ENCODE data around the gene SORCS3.

The SORCS3 gene

DNA sequence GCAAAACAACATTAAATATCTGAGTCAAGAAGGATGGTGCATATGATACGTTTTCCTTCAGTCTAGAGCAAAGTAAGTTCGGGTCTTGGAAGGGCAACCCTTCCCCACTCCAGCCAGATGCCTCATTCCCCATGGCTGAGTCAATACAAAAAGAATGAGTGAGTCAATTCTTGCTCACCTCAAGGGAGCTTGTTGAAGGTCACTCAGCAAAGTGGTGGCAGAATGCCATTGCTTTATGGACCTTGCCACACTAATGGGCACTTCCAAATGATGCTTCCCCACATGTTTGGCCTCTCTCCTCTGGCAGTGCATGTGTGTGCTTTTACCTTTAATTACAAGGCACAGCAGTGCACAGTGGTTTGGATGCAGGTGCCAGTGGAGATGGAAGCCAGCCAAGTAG lies 296.5 kb downstream of the SORCS3 start:
- TF ChIP-seq POLR2AphosphoS5 (IDR thresholded peaks at IDR 0.05; ENCODE audit: borderline replicate concordance, low read depth, low read length) (no peak), FOXP2 (optimal IDR thresholded peaks at IDR 0.05; ENCODE audit: control extremely low read depth, extremely low read length, insufficient read depth) (no peak), EZH2 (IDR thresholded peaks at IDR 0.05) (no peak)
- Histone ChIP-seq H3K27ac (no peak overlapping the region), H3K36me3 (ENCODE audit: insufficient read depth, low read length) (no peaks in the 10 kb centered on the region), H3K9ac (ENCODE audit: insufficient read length) (no peak overlapping the region), H3K4me3 (no peak overlapping the region), H3K9me3 (ENCODE audit: low read depth, low read length) (no peaks in the 10 kb centered on the region)
- DNase-seq (ENCODE audit: low read depth, low spot score): no peak

DNA sequence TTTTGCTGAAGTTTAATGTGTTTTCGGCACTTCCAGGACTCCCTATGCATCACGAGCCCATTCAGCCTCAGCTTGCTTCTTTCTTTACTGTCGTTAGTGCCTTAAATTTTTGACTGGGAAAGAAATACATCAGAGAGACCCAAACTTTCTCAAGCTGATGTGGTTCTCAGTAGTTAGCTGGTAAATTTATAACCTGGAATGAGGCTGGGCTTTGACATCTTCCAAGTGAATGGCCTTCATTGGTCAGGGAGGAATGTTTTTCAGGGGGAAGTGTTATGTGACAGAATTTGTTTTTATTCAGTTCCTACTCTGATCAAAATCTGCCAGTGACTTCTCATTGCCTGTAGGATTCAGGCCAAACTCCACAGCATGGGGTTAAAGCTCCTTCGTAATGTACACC lies 296.9 kb downstream of the SORCS3 start:
- TF ChIP-seq EZH2 (IDR thresholded peaks at IDR 0.05): no peak
- TF ChIP-seq FOXP2 (optimal IDR thresholded peaks at IDR 0.05; ENCODE audit: control extremely low read depth, extremely low read length, insufficient read depth): no peak
- TF ChIP-seq POLR2AphosphoS5 (IDR thresholded peaks at IDR 0.05; ENCODE audit: borderline replicate concordance, low read depth, low read length): no peak
- no peak overlapping the region for H3K4me3 ChIP-seq
- H3K9ac ChIP-seq (ENCODE audit: insufficient read length): no peak overlapping the region
- DNase-seq (ENCODE audit: low read depth, low spot score): no peak
- no peak overlapping the region for H3K27ac ChIP-seq
- no peaks in the 10 kb centered on the region for H3K9me3 ChIP-seq (ENCODE audit: low read depth, low read length)
- no peaks in the 10 kb centered on the region for H3K36me3 ChIP-seq (ENCODE audit: insufficient read depth, low read length)

DNA sequence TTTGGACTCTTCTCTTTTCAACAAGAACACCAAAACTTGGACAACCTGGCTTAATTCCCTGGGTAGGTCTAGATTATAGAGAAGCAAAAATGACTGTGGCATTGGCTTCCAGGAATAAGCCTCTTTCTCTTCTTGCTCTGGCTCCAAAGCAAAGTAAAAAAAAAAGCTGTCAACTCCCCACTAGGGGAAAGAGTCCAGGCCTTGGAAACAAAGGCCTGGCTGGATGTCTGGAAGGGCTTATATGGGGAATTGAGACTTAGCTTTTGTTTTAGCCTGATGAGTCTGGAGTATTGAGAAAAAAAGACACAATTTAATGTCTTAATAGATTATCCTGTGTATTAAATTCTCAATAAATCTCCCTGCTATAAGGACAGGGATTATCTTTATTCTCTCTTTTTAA lies 300.6 kb downstream of the SORCS3 start:
- Histone ChIP-seq H3K27ac (no peak overlapping the region), H3K36me3 (ENCODE audit: insufficient read depth, low read length) (no peaks in the 10 kb centered on the region), H3K9ac (ENCODE audit: insufficient read length) (no peak overlapping the region), H3K9me3 (ENCODE audit: low read depth, low read length) (no peaks in the 10 kb centered on the region), H3K4me3 (no peak overlapping the region)
- no peak for DNase-seq (ENCODE audit: low read depth, low spot score)
- TF ChIP-seq FOXP2 (optimal IDR thresholded peaks at IDR 0.05; ENCODE audit: control extremely low read depth, extremely low read length, insufficient read depth) (no peak), EZH2 (IDR thresholded peaks at IDR 0.05) (no peak), POLR2AphosphoS5 (IDR thresholded peaks at IDR 0.05; ENCODE audit: borderline replicate concordance, low read depth, low read length) (no peak)

DNA sequence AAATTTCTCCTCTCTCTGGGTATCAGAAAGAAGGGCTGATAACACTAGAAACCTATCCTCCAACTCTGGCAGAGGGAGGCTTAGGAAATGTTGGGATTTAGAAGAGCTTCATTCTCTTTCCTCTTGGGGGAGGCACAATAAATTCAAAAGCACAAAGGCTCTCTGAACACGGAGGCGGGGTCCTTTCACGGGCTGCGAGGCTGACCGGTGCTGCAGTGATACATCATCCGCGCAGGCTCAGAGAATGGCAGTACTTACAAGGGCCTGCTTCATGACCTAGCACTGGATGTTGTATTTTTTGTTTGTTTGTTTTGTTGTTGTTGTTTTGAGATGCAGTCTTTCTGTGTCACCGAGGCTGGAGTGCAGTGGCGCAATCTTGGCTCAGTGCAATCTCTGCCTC lies 306.2 kb downstream of the SORCS3 start:
- TF ChIP-seq FOXP2 (optimal IDR thresholded peaks at IDR 0.05; ENCODE audit: control extremely low read depth, extremely low read length, insufficient read depth) (no peak), POLR2AphosphoS5 (IDR thresholded peaks at IDR 0.05; ENCODE audit: borderline replicate concordance, low read depth, low read length) (no peak), EZH2 (IDR thresholded peaks at IDR 0.05) (no peak)
- H3K9ac ChIP-seq (ENCODE audit: insufficient read length): no peak overlapping the region
- H3K4me3 ChIP-seq: no peak overlapping the region
- no peaks in the 10 kb centered on the region for H3K36me3 ChIP-seq (ENCODE audit: insufficient read depth, low read length)
- H3K9me3 ChIP-seq (ENCODE audit: low read depth, low read length): no peaks in the 10 kb centered on the region
- no peak overlapping the region for H3K27ac ChIP-seq
- no peak for DNase-seq (ENCODE audit: low read depth, low spot score)

DNA sequence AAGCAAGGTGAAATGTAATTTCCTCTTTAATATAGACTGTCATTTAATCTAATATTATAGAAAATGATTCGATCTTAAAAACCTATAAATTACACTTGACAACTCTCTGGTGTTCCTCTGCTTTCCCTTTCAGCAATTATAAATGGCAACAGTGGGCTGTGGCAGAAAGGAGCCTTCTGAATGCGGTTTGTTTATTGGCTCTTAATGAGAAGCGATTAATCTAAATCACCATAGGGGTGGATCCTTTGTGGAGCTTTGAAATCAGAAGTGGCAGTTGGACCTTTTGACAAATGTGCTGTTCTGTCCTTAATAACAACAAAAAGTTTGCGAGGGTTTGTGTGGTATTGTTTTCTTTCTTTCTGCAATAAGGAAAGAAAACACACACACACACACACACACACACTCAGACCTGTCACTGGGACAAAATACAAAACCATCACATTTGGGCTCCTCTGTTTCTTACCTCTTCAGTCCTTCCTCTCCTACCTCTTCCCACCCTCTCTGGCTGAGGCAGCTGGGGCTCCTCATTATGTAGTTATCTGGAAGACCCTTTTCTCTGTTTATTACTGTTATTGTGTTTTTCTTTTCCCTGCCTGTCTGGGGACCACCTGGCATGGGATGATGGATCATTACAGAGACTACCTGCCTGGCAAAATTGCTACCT lies 316.2 kb downstream of the SORCS3 start:
- Histone ChIP-seq H3K9me3 (ENCODE audit: low read depth, low read length) (no peaks in the 10 kb centered on the region), H3K4me3 (no peak overlapping the region), H3K9ac (ENCODE audit: insufficient read length) (no peak overlapping the region), H3K27ac (no peak overlapping the region), H3K36me3 (ENCODE audit: insufficient read depth, low read length) (no peaks in the 10 kb centered on the region)
- DNase-seq (ENCODE audit: low read depth, low spot score): no peak
- TF ChIP-seq POLR2AphosphoS5 (IDR thresholded peaks at IDR 0.05; ENCODE audit: borderline replicate concordance, low read depth, low read length) (no peak), EZH2 (IDR thresholded peaks at IDR 0.05) (no peak), FOXP2 (optimal IDR thresholded peaks at IDR 0.05; ENCODE audit: control extremely low read depth, extremely low read length, insufficient read depth) (no peak)

DNA sequence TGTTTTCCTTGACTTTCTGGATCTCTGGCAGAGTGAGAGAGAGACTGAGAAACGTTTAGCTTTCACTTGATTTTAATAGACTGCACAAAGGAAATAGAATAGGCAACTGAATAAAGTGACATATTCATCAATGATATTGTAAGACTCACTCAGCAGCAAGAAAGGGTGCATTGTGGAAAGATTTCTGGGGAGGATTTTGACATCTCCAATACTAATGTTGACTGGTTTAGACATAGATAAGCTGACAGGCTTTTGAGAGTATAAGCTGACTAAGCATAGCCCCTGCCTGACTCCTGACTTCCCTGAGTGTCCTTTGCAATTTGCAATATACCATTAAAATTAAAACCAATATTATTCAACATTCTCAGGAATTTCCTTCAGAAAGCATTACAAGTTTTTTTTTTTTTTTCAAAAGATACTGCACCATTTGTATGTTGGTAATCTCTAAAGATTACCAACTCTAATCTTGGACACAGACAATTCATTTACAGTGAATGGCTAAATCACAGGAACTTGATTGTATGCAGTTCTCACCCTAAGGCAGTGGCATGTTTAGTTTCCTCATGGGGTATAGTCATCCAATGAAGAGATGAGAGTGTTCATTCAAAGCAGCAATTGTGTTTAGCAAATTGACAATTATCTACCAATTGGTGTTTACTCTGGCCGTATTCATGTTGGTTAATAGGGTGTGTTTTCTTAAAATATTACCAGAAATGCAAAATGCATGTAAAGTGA lies 325.6 kb downstream of the SORCS3 start:
- Histone ChIP-seq H3K27ac (no peak overlapping the region), H3K4me3 (no peak overlapping the region), H3K9ac (ENCODE audit: insufficient read length) (no peak overlapping the region), H3K9me3 (ENCODE audit: low read depth, low read length) (no peaks in the 10 kb centered on the region), H3K36me3 (ENCODE audit: insufficient read depth, low read length) (no peaks in the 10 kb centered on the region)
- no peak for DNase-seq (ENCODE audit: low read depth, low spot score)
- TF ChIP-seq FOXP2 (optimal IDR thresholded peaks at IDR 0.05; ENCODE audit: control extremely low read depth, extremely low read length, insufficient read depth) (no peak), EZH2 (IDR thresholded peaks at IDR 0.05) (no peak), POLR2AphosphoS5 (IDR thresholded peaks at IDR 0.05; ENCODE audit: borderline replicate concordance, low read depth, low read length) (no peak)

DNA sequence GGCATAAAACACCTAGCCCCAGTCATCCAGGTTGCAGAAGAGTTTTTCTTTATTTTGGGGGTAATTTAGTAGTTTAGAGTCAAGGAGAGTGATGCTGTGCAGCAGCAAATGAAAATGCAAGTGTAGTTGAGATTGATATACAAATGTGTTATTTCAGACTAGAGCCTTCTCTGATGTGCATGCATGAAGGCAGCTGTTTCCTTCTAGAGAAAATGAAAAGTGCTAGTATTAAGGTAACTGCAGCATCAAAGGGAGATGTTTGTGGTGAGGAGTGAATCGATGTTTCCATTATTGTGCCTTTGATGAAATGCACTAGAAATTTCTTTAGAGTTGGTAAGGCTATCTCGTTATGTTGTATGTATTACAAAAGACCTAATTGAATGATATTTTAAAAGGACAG lies 339.3 kb downstream of the SORCS3 start:
- H3K36me3 ChIP-seq (ENCODE audit: insufficient read depth, low read length): no peaks in the 10 kb centered on the region

DNA sequence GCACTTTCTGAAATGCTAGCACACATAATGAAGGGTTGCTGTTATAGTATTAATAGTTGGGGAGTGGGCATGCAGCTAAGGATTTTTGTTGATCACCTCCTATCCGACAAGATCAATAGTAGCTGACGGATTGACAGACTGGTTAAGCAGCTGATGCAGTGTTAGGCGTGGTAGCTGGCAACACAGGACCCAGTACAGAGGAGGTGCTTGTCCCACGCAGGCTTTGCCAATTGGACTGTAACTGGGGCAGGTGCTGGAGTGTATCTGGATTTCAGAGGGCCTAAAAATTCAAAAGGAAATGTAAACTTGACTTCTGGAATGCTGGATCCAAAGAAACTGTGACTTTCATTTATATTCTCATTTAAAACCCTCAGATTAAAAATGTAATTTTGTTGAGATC lies 340.9 kb downstream of the SORCS3 start:
- DNase-seq (ENCODE audit: low read depth, low spot score): no peak
- Histone ChIP-seq H3K36me3 (ENCODE audit: insufficient read depth, low read length) (no peaks in the 10 kb centered on the region), H3K27ac (no peak overlapping the region), H3K9ac (ENCODE audit: insufficient read length) (no peak overlapping the region), H3K4me3 (no peak overlapping the region), H3K9me3 (ENCODE audit: low read depth, low read length) (no peaks in the 10 kb centered on the region)
- no peak for TF ChIP-seq EZH2 (IDR thresholded peaks at IDR 0.05)
- TF ChIP-seq POLR2AphosphoS5 (IDR thresholded peaks at IDR 0.05; ENCODE audit: borderline replicate concordance, low read depth, low read length): no peak
- no peak for TF ChIP-seq FOXP2 (optimal IDR thresholded peaks at IDR 0.05; ENCODE audit: control extremely low read depth, extremely low read length, insufficient read depth)

More for the DNA sequence above, 339.3 kb downstream of the SORCS3 start:
- no peak overlapping the region for H3K9ac ChIP-seq (ENCODE audit: insufficient read length)
- no peak overlapping the region for H3K27ac ChIP-seq
- no peak for DNase-seq (ENCODE audit: low read depth, low spot score)
- TF ChIP-seq FOXP2 (optimal IDR thresholded peaks at IDR 0.05; ENCODE audit: control extremely low read depth, extremely low read length, insufficient read depth): no peak
- TF ChIP-seq POLR2AphosphoS5 (IDR thresholded peaks at IDR 0.05; ENCODE audit: borderline replicate concordance, low read depth, low read length): no peak
- TF ChIP-seq EZH2 (IDR thresholded peaks at IDR 0.05): no peak
- H3K9me3 ChIP-seq (ENCODE audit: low read depth, low read length): no peaks in the 10 kb centered on the region
- H3K4me3 ChIP-seq: no peak overlapping the region
